Medulla oblongata (tissue), 1 donor: Measurements from ENCODE around the gene ATG10.
"Not testable (repeated sequence)": the region's sequence is repeated elsewhere in the genome, so short reads cannot be mapped to it uniquely, and the experiment has no call there.

ENCODE experiments used
- DNase-seq: peaks from one replicate; pipeline ENCODE4 v3.0.0-alpha.2; 2015; ENCODE audit errors: extremely low spot score

The ATG10 gene

DNA sequence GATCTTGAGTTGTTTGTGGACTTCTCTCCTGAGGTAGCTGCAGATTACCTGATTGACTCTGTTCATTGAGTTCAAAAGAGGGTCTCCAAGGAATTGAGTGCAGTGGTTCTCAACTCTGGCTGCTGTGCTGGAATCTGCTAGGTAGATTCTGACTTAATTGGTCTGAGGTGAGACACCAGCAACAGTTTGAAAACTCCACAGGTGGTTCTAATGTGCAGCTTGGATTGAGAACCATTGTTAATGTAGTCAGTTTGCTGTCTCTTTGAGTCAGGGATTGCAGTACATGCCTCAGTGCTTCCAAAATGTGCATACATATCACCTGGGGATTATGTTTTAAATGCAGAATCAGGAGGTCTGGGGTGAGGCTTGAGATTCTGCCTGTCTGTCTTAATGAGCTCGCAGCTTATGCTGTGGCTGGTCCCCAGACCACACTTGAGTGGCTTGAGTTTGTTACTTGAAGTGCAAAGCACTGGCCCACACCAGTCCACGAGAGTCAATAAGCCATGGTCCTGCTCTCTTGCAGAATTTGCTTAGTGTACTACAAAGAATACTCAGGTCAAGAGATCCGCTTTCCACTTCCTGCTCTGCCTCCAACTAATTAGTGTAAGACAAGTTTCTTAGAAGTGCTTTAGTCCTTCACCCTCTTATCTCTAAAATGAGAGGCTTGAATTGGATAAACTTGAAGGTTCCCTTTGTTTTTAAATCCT lies 82.3 kb downstream of the ATG10 start:
- DNase-seq: no peak

- no peak for DNase-seq
These were observed 85.2 kb downstream of the ATG10 start for GRCh38 chr5:82057051-82057450.

DNA sequence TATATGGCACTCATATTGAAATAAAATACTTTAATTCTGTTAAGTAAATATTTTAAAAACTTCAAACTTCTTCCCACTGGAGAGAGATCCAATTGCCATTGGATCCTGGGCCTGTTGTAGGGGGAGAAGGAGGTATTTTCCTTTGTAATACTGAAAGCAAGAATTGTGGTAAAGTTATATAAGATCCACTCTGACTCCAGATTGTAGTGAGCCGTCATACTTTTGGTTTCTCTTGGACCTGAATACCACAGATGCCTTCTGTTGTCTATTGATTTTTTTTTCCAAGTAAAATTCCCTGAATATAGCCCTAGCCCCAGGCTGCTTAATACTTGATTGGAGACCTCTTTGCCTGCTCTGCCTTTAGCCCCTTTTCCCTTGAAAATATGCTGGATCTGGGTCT lies 86.9 kb downstream of the ATG10 start:
- no peak for DNase-seq

- no peak for DNase-seq
These were observed 95.0 kb downstream of the ATG10 start for GRCh38 chr5:82066791-82067190.

GRCh38 chr5:82068042-82068441 lies 96.2 kb downstream of the ATG10 start:
- DNase-seq: not testable (repeated sequence)

DNA sequence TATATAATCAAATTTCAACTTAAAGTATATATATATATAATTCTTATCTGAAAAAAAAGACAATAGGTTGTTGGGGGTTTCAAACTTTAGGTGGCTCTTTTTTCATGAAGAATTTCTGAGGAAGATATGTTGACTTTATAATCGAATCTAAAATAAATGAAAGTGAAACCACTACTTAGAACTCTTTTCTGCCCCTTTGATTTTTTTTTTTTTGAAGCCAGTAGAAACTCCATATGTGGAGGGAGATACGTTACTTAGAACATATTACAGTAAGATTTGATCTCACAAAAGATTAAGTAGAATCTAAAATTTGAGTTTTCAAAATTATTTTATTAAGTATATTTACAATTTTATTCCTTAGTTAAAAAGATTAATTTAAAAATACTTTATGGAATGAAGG lies 96.9 kb downstream of the ATG10 start:
- no peak for DNase-seq

GRCh38 chr5:82072138-82072537 lies 100.3 kb downstream of the ATG10 start:
- DNase-seq: no peak

DNA sequence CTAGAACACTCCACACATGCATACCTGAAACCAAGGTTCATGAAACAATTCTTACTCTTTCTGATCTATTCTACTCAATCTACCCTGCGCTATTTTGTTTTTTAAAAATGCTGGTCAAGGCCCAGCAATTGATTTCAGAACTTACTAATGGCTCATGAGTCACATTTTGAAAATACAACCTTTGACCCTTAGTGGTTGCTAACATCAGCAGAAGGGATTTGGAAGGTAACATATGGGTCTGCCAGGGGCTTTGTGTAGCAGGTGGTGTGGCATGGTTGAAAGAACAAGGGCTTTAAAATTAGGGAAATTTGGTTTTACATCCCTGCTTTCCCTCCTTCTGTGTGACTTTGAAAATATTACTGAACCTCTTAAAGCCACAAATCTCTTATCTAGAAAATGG lies 101.4 kb downstream of the ATG10 start:
- DNase-seq: no peak

GRCh38 chr5:82074950-82075349 lies 103.1 kb downstream of the ATG10 start:
- no peak for DNase-seq

DNA sequence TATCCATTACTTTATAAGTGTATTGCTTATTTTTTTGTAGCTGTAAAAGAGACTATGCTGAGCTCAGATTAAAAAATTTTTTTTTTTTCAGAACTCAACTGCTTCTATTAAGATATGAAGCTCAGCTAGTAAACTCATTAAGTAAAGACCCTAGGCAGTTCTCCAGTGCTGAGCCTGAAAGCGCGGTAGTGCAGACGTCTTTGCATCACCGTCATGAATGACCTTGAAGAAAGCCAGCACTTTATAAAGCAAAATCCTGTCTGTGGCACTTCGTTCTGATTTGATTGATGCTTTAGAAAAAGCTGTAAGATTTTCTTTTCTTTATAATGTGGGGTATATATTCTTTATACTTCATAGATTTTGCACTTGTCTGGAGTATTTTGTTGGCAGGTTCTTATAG lies 105.7 kb downstream of the ATG10 start:
- no peak for DNase-seq

DNA sequence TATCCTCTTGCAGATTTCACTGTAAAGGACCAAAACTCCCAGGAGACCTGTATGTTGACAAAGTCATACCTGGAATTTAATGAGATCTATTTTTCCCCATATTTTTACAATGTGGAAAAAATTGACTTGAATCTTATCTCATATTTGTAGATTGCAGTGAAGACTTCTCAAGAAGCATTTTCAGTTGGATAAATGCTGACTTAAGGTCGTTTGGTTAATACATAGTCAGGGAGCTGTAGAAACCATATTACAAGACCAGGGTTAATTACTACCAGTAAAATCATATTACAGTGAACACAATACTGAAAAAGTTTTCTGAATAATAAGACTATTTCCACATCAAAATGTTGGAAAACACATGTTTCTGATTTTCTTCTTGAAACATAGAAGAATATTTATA lies 119.8 kb downstream of the ATG10 start:
- no peak for DNase-seq

DNA sequence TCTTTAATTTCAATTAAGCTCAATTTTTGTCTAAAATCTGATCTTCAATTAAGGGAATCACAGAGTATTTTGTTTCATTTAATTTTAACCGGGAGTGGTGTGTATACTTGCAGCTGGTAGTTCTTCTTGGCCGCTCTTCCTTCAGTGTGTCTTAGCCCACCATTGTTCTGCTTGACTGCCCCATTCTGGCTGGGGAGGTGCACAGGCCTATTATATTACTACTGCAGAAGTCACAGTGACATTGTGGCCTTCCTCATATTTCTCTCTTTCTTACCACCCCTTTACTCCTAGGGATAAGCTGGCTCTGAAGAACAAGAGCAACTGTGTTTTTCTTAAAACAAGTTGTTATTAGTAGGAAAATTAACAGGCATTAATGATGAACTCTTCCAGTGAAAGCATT lies 123.7 kb downstream of the ATG10 start:
- no peak for DNase-seq

DNA sequence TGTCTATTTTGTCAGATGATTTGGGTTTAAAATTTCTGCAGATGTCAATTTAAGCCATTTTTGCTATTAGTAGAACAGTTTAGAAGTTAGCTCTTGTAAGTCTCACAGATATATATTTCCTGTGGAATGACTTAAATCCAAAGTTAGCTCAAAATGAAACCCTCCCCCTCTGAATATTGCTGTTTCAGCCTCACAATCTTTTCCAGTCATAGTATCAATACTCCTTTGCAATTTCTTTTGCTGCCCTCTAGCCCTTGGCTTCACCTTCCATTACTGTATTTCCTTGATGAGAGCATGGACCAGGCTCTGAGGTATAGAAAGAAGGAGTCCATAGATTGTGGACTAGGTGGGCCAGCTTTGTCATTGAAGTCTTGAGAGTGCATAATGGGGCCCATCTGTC lies 124.4 kb downstream of the ATG10 start:
- DNase-seq: no peak

- peak; percentile 19 for DNase-seq
These were observed 128.7 kb downstream of the ATG10 start for GRCh38 chr5:82100303-82101077.

DNA sequence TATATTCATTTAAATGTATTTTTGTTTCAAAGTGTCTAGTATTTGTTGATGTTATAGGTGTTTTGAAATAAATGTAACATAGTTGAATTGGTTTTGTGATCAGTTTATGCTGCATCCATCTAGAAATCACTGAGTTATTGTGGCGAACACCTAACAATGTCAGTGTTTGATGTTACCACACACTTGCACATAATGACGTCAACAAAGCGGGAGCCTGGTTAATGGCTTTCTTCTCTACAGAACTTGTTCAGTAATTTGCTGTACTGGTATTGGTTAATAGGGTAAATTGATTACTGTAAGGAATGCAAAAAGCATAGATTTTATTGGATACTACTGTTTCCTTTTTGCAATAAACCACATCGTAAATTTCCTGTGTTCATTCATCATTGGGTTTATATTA lies 133.0 kb downstream of the ATG10 start:
- peak; percentile 8 for DNase-seq

DNA sequence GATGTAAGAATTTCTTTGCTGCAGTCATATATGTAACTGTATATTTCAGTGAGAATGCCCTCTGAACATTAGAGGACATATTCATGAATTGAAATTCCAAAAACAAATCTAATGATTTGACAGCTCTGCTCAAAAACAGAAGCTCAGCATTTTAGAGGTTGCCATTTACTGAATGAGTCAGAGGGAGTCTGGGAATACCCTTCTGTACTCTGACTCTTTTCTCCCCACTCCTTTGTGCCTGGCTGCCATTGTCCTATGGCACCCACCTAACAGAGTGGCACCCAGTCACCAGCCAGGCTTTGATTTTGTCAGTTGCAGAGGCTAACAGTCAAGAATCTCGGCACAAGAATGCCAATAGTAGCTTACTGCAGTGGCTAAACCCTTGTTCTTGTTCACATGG lies 133.6 kb downstream of the ATG10 start:
- peak; percentile 30 for DNase-seq

GRCh38 chr5:82106207-82106606 lies 134.4 kb downstream of the ATG10 start:
- DNase-seq: peak; percentile 31

- peak; percentile 16 for DNase-seq
These were observed 134.9 kb downstream of the ATG10 start for GRCh38 chr5:82106756-82107155.

- DNase-seq: peak; percentile 62
These were observed 135.4 kb downstream of the ATG10 start for GRCh38 chr5:82107267-82107666.

GRCh38 chr5:82109013-82109412 lies 137.2 kb downstream of the ATG10 start:
- no peak for DNase-seq

GRCh38 chr5:82109915-82110314 lies 138.1 kb downstream of the ATG10 start:
- not testable (repeated sequence) for DNase-seq

DNA sequence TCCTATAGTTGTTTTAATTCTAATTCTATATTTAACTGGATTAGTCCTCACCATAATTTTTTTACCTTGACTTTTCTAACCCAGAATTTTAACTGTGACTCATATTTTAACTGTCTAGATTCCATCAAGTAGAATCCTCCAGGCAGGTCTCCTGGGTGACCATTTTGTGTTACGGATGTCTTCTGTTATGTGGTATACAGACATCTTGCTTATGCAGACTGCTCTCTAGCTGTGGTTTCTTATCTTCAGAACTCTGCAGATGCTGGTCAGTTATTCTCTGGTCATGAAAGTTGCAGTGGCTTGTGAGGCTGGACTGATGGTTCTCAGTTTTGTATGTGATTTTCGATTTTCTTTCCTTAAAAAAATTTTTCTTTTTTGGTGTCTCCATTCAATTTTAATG lies 139.4 kb downstream of the ATG10 start:
- DNase-seq: no peak

DNA sequence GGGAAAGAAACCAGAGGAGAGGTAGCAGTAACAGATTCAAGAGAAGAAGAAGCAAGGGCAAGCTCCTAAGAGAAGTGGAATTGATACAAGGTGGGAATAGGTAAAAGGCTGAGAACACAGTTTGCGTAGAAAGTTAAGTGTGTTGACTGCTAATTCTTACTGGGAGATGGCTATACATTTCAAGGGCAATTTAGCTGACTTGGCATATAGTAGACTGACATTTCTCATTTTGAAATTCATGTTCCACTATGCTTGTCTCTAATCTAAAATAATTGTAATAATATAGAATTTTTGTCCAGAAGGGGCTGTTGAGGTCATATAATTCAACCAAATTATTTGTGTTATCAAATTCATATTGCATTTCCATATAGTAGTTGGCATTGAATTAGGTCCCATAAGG lies 144.0 kb downstream of the ATG10 start:
- DNase-seq: no peak
